Small intestine (tissue), 7 donors: ENCODE results near the gene ISCU. TPM values are rescaled to one million over a fixed set of nuclear protein-coding genes. Genes with fewer than 3 reads are reported as not detected.

Experiments
- DNase-seq, 2 donors: peaks; one replicate each; pipeline versions ENCODE4 v3.0.0 to v3.0.0-alpha.2; 2013
- FAIRE-seq: peaks from 2 replicates; lab custom pipeline; 2012; peaks lifted over from hg19 to GRCh38; lab: Jason Lieb, UNC
- H3K27ac ChIP-seq, 3 donors: one replicate each; pipeline ENCODE4 v1.5.1; 2013; ENCODE audit warnings: low read length in 2 of 3, mild to moderate bottlenecking in 2 of 3, control low read depth in 1 of 3, inconsistent platforms in 1 of 3, low read depth in 1 of 3, moderate library complexity in 1 of 3
- H3K27me3 ChIP-seq, 3 donors: one replicate each; pipeline ENCODE4 v1.6.1; 2013; ENCODE audit warnings: low read length in 3 of 3, inconsistent platforms in 1 of 3; ENCODE audit not compliant: control insufficient read depth in 3 of 3, insufficient read depth in 3 of 3
- H3K36me3 ChIP-seq, 3 donors: one replicate each; pipeline ENCODE4 v1.6.1; 2013; ENCODE audit warnings: low read length in 3 of 3, inconsistent platforms in 1 of 3, low read depth in 1 of 3, mild to moderate bottlenecking in 1 of 3, moderate library complexity in 1 of 3; ENCODE audit not compliant: control insufficient read depth in 3 of 3, insufficient read depth in 2 of 3
- H3K4me1 ChIP-seq, 3 donors: one replicate each; pipeline ENCODE4 v1.6.1; 2013; ENCODE audit warnings: low read length in 2 of 3, inconsistent platforms in 1 of 3, low read depth in 1 of 3, mild to moderate bottlenecking in 1 of 3, moderate library complexity in 1 of 3; ENCODE audit not compliant: control insufficient read depth in 3 of 3, insufficient read depth in 2 of 3
- H3K4me3 ChIP-seq, 3 donors: one replicate each; pipeline ENCODE4 v1.5.1; 2013; ENCODE audit warnings: low read length in 3 of 3, control low read depth in 1 of 3, inconsistent platforms in 1 of 3, low read depth in 1 of 3, mild to moderate bottlenecking in 1 of 3, moderate library complexity in 1 of 3
- H3K9me3 ChIP-seq, 2 donors: one replicate each; pipeline ENCODE4 v1.6.1; 2013; ENCODE audit warnings: low read depth in 1 of 2, low read length in 1 of 2; ENCODE audit not compliant: control insufficient read depth in 2 of 2, insufficient read depth in 1 of 2
- WGBS, 3 donors: extraction: QIAGEN DNeasy Blood & Tissue Kit; methylation state at CpG; one replicate each; pipeline ENCODE4 v1.1.7; 2013; 5-methylcytosine and 5-hydroxymethylcytosine counted together
- polyA plus RNA-seq, 4 donors: library from polyadenylated mRNA; stranded (reverse) in 3 of 4; unstranded in 1 of 4; fragments of 200-250 nt in 3 of 4; fragments of 120-200 nt in 1 of 4; gene quantifications; one replicate each; pipeline versions ENCODE4 v1.2.1 to v1.2.3, GENCODE V29; 2013
- donor health status: healthy with polysubstance abuse.
- donor health status: control.
- donor health status: control.
- donor health status: Bipolar disorder and iron deficiency.
- donor health status: healthy.

ISCU gene
- polyA plus RNA-seq, 4 donors, result 102 to 178 (median 132) TPM

- DNase-seq (peak in 1 of 2 donors; percentile 60), FAIRE-seq (no peak)
- H3K4me1 ChIP-seq, result peaks cover 0 to 4% (median 0%) of the 10 kb centered on the region in 3 donors
- 51 to 61% (median 60%) methylated on average over 21 of the region's 21 CpGs for WGBS, 3 donors
- H3K27ac ChIP-seq, result no peak overlapping the region
- H3K27me3 ChIP-seq, result no peaks in the 10 kb centered on the region
- H3K36me3 ChIP-seq, result no peaks in the 10 kb centered on the region
- H3K9me3 ChIP-seq, result no peaks in the 10 kb centered on the region
- no peak overlapping the region for H3K4me3 ChIP-seq
Measured at GRCh38 chr12:108609537-108610335, 47.3 kb downstream of the ISCU start.

GRCh38 chr12:108610336-108610815 is 48.0 kb downstream of the ISCU start:
- DNase-seq (no peak), FAIRE-seq (no peak)
- Histone ChIP-seq H3K36me3 (no peaks in the 10 kb centered on the region), H3K4me3 (no peak overlapping the region), H3K9me3 (no peaks in the 10 kb centered on the region), H3K27ac (no peak overlapping the region), H3K27me3 (no peaks in the 10 kb centered on the region), H3K4me1 (peaks cover 0 to 4% (median 0%) of the 10 kb centered on the region in 3 donors)
- 70 to 86% (median 76%) methylated on average over 8 of the region's 8 CpGs for WGBS, 3 donors

DNA sequence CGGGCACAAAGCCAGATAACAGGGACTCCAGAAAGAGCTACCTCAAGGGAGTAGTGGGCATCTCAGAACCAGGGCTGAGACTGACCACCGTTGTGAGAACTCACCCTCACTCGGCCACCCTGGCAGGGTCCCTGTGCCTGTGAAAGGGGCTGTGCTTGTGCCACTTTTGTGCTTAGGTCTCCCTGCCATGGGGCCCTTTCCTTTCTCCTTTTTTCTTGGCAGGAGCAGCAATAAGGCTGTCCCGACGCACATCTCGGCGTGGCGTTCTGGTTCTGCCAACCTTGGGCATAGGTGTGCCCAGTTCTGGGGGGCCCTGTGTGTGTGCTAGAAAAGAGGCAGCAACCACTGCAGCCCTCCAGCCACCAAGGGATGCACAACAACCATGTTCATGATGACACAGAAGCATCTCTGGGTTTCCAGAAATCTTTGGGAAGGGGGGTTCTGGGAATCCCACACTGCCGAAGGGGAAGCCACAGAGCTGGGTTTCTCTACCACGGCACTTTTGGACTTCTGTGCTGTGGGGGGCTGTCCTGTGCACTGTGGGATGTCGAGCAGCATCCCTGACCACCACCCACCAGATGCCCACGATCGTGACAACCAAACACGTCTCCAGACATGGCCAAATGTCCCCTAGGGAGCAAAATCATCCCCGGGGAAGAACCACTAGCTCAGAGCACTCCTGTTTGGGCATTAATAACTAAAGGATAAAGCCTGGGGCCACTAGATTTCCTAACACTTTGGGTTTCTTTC is 48.6 kb downstream of the ISCU start:
- DNase-seq (no peak), FAIRE-seq (no peak)
- Histone ChIP-seq H3K4me3 (no peak overlapping the region), H3K4me1 (peaks cover 0 to 4% (median 0%) of the 10 kb centered on the region in 3 donors), H3K9me3 (peaks cover 0 to 2% of the 10 kb centered on the region in 2 donors), H3K36me3 (no peaks in the 10 kb centered on the region), H3K27ac (no peak overlapping the region), H3K27me3 (no peaks in the 10 kb centered on the region)
- 71 to 82% (median 81%) methylated on average over 15 of the region's 15 CpGs for WGBS, 3 donors

GRCh38 chr12:108611884-108612415 is 49.6 kb downstream of the ISCU start:
- Histone ChIP-seq H3K4me3 (no peak overlapping the region), H3K9me3 (peaks cover 0 to 3% of the 10 kb centered on the region in 2 donors), H3K27ac (no peak overlapping the region), H3K4me1 (peaks cover 0 to 4% (median 0%) of the 10 kb centered on the region in 3 donors), H3K36me3 (no peaks in the 10 kb centered on the region), H3K27me3 (no peaks in the 10 kb centered on the region)
- FAIRE-seq, result no peak
- 30 to 58% (median 45%) methylated on average over 5 of the region's 5 CpGs for WGBS, 3 donors
- DNase-seq, result no peak

GRCh38 chr12:108612788-108613282 is 50.4 kb downstream of the ISCU start:
- no peak overlapping the region for H3K27ac ChIP-seq
- FAIRE-seq (no peak), DNase-seq (peak in 1 of 2 donors; percentile 24)
- H3K4me1 ChIP-seq, result peaks cover 0 to 4% (median 0%) of the 10 kb centered on the region in 3 donors
- H3K4me3 ChIP-seq, result no peak overlapping the region
- WGBS, 3 donors, result 49 to 71% (median 64%) methylated on average over 8 of the region's 8 CpGs
- H3K27me3 ChIP-seq, result no peaks in the 10 kb centered on the region
- H3K36me3 ChIP-seq, result no peaks in the 10 kb centered on the region
- peaks cover 0 to 3% of the 10 kb centered on the region in 2 donors for H3K9me3 ChIP-seq

- no peak overlapping the region for H3K27ac ChIP-seq
- DNase-seq, result no peak
- H3K4me1 ChIP-seq, result peaks cover 0 to 4% (median 0%) of the 10 kb centered on the region in 3 donors
- WGBS, 3 donors, result 50 to 58% (median 51%) methylated on average over 9 of the region's 9 CpGs
- no peak overlapping the region for H3K4me3 ChIP-seq
- H3K36me3 ChIP-seq, result no peaks in the 10 kb centered on the region
- no peak for FAIRE-seq
- peaks cover 0 to 3% of the 10 kb centered on the region in 2 donors for H3K9me3 ChIP-seq
- H3K27me3 ChIP-seq, result no peaks in the 10 kb centered on the region
Measured at GRCh38 chr12:108613548-108613947, 51.2 kb downstream of the ISCU start.

- peaks cover 0 to 3% of the 10 kb centered on the region in 2 donors for H3K9me3 ChIP-seq
- H3K4me3 ChIP-seq, result no peak overlapping the region
- DNase-seq, result no peak
- peaks cover 0 to 4% (median 0%) of the 10 kb centered on the region in 3 donors for H3K4me1 ChIP-seq
- H3K36me3 ChIP-seq, result no peaks in the 10 kb centered on the region
- FAIRE-seq, result no peak
- H3K27me3 ChIP-seq, result no peaks in the 10 kb centered on the region
- H3K27ac ChIP-seq, result no peak overlapping the region
- 74 to 83% (median 81%) methylated on average over 4 of the region's 4 CpGs for WGBS, 3 donors
Measured at GRCh38 chr12:108614041-108614440, 51.6 kb downstream of the ISCU start.

DNA sequence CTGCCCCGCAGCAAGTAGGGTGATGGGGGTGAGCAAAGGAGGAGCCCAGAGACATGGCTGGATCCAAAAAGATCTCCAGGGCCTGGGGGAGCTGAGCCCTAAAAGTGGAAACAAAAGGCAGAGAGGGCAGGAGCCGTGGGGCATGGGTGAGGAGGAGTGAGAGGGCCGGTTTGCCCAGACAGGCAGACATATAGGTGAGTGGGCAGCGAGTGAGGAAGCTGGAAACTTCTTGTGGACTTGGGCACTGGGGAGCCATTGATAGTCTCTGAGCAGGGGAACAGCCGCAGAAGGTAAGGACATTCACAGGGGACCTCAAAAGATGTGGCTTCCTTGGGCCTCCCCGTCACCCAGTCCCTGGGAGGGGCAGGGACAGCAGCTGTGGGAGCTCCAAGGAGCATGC is 52.2 kb downstream of the ISCU start:
- 79 to 92% (median 88%) methylated on average over 6 of the region's 6 CpGs for WGBS, 3 donors
- Histone ChIP-seq H3K27ac (no peak overlapping the region), H3K36me3 (no peaks in the 10 kb centered on the region), H3K9me3 (peaks cover 0 to 3% of the 10 kb centered on the region in 2 donors), H3K4me3 (no peak overlapping the region), H3K27me3 (no peaks in the 10 kb centered on the region), H3K4me1 (peaks cover 0 to 4% (median 0%) of the 10 kb centered on the region in 3 donors)
- no peak for DNase-seq
- no peak for FAIRE-seq
